Measurements from ENCODE around the gene ATG10. TPM values are rescaled to one million over a fixed set of nuclear protein-coding genes. Genes with fewer than 3 reads are reported as not detected.
"Not testable (repeated sequence)": the region's sequence is repeated elsewhere in the genome, so short reads cannot be mapped to it uniquely, and the experiment has no call there.

The ATG10 gene
- total RNA-seq, 2 donors from 2014 or later = 6.8 to 8.2 TPM

DNA sequence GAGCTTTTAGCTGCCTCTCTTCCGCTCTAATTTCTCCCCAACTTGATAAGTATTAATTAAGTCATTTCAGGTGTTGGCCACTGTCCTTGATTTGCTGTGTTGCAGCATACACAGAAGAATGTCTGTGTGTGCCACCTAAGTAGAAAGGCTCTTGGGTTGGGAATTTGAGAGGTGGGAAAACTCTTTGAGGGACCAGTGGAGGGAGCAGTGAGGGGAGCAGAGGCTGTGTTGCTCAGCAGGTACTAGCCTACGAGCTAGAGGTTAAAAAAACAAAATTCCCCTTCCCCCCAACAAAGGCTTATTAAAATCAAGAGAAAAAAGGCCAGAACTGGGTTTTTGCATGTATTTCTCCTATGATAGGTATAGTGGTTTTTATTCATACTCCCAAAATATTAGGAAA, 285.4 kb downstream of the ATG10 start:
- H3K9ac ChIP-seq (ENCODE audit: low read depth in 2 of 2, low read length in 2 of 2) = no peak overlapping the region
- H3K9me3 ChIP-seq = no peaks in the 10 kb centered on the region
- H3K4me3 ChIP-seq = no peak overlapping the region
- H3K27me3 ChIP-seq = no peaks in the 10 kb centered on the region
- TF ChIP-seq, protein P1, sequence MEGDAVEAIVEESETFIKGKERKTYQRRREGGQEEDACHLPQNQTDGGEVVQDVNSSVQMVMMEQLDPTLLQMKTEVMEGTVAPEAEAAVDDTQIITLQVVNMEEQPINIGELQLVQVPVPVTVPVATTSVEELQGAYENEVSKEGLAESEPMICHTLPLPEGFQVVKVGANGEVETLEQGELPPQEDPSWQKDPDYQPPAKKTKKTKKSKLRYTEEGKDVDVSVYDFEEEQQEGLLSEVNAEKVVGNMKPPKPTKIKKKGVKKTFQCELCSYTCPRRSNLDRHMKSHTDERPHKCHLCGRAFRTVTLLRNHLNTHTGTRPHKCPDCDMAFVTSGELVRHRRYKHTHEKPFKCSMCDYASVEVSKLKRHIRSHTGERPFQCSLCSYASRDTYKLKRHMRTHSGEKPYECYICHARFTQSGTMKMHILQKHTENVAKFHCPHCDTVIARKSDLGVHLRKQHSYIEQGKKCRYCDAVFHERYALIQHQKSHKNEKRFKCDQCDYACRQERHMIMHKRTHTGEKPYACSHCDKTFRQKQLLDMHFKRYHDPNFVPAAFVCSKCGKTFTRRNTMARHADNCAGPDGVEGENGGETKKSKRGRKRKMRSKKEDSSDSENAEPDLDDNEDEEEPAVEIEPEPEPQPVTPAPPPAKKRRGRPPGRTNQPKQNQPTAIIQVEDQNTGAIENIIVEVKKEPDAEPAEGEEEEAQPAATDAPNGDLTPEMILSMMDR (IDR thresholded peaks at IDR 0.05) = no peak
- intact Hi-C loops (cut with DNase I) = no loop called here
- no peaks in the 10 kb centered on the region for H3K36me3 ChIP-seq
- DNase-seq = no peak
- H3K27ac ChIP-seq = no peak overlapping the region
- no peaks in the 10 kb centered on the region for H3K4me1 ChIP-seq

DNA sequence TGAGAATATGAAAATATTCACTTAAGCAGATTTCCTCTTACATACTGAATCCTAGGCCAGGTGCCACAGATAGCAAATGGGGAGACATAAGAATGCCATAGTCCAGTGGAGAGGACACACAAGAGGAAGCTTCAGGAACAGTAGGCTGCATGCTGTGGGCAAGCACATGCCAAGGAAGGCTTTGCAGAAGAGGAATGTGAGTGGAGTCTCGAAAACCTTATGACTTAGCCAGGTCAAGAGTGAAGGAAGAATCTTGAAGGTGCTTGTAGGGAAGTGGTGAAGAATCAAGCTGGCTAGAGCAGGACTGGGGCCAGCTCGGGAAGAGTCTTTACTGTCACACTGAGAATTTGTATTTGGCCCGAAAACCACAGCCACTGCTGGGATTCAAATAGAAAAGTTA, 285.9 kb downstream of the ATG10 start:
- no peak for DNase-seq
- no peaks in the 10 kb centered on the region for H3K36me3 ChIP-seq
- no peak overlapping the region for H3K4me3 ChIP-seq
- H3K9ac ChIP-seq (ENCODE audit: low read depth in 2 of 2, low read length in 2 of 2) = no peak overlapping the region
- H3K27ac ChIP-seq = no peak overlapping the region
- intact Hi-C loops (cut with DNase I) = no loop called here
- no peaks in the 10 kb centered on the region for H3K27me3 ChIP-seq
- TF ChIP-seq, protein P1 (IDR thresholded peaks at IDR 0.05) = no peak
- H3K4me1 ChIP-seq = no peaks in the 10 kb centered on the region
- H3K9me3 ChIP-seq = no peaks in the 10 kb centered on the region

DNA sequence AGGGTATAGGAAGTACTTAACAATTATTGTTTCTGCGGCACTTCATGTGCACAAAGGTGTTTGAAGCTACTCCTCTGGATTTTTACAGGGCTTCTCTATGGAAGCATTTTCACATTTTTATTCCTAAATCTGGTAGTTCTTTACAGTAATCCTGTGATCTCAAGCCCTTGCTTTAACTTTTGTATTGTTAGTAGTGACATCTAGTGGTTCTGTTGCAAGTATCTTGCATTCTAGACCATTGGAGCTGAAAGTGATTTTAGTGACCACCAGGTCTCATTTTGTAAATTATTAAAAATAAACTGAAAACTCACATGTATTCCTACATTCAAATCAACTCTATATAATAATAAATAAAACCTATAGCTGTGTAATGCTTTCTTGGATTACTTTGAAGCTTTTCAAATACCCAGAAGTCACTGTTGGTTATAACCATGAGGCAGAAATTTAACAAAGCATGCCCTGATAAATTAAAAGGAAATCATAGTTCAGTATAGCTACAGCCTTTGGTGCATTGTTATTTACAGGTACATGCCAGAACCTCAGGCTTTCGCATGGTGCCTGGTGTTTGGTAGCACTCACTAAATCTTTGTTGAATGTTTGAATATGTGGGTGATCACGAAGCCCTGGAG, 287.5 kb downstream of the ATG10 start:
- no peak overlapping the region for H3K9ac ChIP-seq (ENCODE audit: low read depth in 2 of 2, low read length in 2 of 2)
- no peak overlapping the region for H3K4me3 ChIP-seq
- no peaks in the 10 kb centered on the region for H3K36me3 ChIP-seq
- no peak overlapping the region for H3K27ac ChIP-seq
- H3K27me3 ChIP-seq = no peaks in the 10 kb centered on the region
- H3K4me1 ChIP-seq = no peaks in the 10 kb centered on the region
- intact Hi-C loops (cut with DNase I) = no loop called here
- no peaks in the 10 kb centered on the region for H3K9me3 ChIP-seq
- TF ChIP-seq, protein P1 (IDR thresholded peaks at IDR 0.05) = no peak
- no peak for DNase-seq

DNA sequence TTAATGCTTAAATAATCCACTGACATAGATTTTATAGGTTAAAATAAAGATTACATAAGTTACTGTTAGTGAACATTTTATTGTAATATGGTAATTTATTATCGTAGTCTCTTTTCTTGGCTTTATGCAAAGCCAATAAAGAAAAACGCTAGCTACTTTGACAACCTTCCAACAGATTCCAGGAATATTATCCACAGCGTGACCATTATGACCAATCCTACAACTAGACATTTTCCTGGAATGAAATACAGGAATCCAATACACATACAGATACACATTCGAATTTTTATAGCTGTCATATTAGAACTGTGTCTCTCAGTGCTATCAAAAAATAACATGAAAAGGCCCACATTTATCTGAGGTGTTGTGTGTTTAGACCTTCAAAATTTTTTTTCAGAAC, 293.2 kb downstream of the ATG10 start:
- Histone ChIP-seq H3K4me1 (no peaks in the 10 kb centered on the region), H3K9ac (ENCODE audit: low read depth in 2 of 2, low read length in 2 of 2) (no peak overlapping the region), H3K4me3 (no peak overlapping the region), H3K27ac (no peak overlapping the region), H3K9me3 (no peaks in the 10 kb centered on the region), H3K36me3 (no peaks in the 10 kb centered on the region), H3K27me3 (no peaks in the 10 kb centered on the region)
- intact Hi-C loops (cut with DNase I) = no loop called here
- DNase-seq = no peak
- TF ChIP-seq, protein P1 (IDR thresholded peaks at IDR 0.05) = no peak

DNA sequence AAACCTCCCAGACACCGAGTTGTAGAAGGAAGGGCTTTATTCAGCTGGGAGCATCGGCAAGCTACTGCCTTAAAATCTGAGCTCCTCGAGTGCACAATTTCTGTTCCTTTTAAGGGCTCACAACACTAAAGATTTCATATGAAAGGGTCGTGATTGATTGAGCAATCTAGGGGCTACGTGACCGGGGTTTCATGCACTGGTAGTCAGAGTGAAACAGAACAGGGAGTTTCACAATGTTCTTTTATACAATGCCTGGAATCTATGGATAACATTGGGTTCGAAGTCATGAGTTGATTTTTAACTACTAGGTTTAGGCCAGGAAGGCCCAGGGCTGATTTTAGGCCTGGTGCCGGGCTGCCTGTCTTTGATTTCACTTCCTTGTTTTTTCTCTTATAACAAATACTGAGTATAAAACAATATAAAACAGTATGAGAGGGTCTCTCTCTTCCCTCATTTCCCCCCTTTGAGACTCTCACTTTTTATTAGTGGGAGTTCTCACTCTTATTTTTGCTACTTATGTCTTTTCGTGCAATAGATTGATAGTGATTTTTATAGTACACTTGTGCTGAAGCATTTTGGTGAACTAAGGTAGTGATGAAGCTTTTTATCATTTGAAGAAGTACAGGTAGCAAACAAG, 295.6 kb downstream of the ATG10 start:
- H3K36me3 ChIP-seq; H3K27ac ChIP-seq; H3K9ac ChIP-seq (ENCODE audit: low read depth in 2 of 2, low read length in 2 of 2); H3K9me3 ChIP-seq; DNase-seq; intact Hi-C loops (cut with DNase I); H3K27me3 ChIP-seq; H3K4me3 ChIP-seq; H3K4me1 ChIP-seq: not testable (repeated sequence)

DNA sequence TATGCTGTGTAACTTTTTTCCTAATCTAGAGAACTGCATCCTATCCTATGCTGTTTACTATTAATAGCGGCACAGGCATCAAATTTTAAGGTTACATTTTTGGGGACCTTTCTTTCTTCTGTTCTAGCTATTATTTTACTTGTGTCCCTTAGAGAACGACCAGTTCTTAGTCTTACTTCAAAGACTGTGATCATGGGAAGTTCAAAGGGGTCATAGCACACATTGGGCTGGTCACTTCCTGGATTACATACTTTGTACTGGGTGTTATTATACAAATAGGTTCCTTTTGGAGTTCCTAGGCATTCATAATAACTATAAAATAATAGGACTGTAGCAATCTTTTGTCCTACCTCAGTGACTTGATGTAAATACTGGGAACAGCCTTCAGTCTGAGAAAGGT, 297.5 kb downstream of the ATG10 start:
- H3K9me3 ChIP-seq; DNase-seq; intact Hi-C loops (cut with DNase I); H3K9ac ChIP-seq (ENCODE audit: low read depth in 2 of 2, low read length in 2 of 2); H3K27me3 ChIP-seq; H3K36me3 ChIP-seq; H3K27ac ChIP-seq; H3K4me3 ChIP-seq; H3K4me1 ChIP-seq: not testable (repeated sequence)

DNA sequence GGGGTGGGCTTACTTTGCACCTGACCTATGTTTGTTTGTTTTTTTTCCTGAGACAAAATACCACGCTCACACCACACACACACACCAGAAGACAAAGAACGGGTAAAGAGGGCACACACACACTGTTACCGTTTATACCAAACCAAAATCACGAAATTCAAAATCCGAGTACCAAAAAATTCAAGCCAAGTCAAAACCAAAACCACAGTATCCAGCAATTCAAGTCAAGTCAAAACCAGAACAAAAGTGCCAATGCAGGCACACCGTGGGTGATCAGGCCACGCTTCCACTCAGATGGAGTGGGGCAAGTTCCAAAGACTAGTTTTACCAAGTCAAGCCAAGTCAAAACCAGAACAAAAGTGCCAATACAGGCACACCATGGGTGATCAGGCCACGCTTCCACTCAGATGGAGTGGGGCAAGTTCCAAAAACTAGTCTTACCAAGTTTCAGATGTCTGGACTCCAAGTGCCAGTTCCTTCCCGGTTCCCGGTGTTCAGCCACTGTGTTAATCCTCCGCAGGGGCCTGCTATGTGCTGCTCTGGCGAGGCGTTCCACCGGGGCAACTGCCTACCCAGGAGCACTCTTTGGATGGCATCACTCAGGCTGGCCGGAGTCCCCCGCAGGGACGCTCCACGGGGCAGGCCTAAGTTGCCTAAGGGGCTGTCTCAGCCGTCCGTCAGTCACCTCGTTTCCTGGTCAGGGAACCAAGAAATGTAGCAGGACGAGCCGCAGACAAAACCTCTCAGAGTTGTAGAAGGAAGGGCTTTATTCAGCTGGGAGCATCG, 300.9 kb downstream of the ATG10 start:
- H3K9me3 ChIP-seq; H3K4me1 ChIP-seq; H3K36me3 ChIP-seq; intact Hi-C loops (cut with DNase I); H3K9ac ChIP-seq (ENCODE audit: low read depth in 2 of 2, low read length in 2 of 2); H3K27me3 ChIP-seq; H3K27ac ChIP-seq; H3K4me3 ChIP-seq; DNase-seq: not testable (repeated sequence)

DNA sequence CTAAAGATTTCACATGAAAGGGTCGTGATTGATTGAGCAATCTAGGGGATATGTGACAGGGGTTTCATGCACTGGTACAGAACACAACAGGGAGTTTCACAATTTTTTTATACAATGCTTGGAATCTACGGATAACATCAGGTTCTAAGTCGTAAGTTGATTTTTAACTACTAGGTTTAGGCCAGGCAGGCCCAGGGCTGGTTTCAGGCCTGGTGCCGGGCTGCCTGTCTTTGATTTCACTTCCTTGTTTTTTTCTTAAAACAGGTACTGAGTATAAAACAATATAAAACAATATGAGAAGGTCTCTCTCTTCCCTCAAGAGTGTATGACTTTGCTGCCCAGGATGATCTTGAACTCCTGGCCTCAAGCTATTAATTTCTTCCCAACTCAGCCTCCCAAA, 301.6 kb downstream of the ATG10 start:
- H3K4me3 ChIP-seq; H3K36me3 ChIP-seq; H3K27ac ChIP-seq; DNase-seq; H3K9ac ChIP-seq (ENCODE audit: low read depth in 2 of 2, low read length in 2 of 2); intact Hi-C loops (cut with DNase I); H3K4me1 ChIP-seq; H3K27me3 ChIP-seq; H3K9me3 ChIP-seq: not testable (repeated sequence)

Data from colonic mucosa (tissue), 4 donors.